Measurements from ENCODE around the gene ST3GAL5.

DNA sequence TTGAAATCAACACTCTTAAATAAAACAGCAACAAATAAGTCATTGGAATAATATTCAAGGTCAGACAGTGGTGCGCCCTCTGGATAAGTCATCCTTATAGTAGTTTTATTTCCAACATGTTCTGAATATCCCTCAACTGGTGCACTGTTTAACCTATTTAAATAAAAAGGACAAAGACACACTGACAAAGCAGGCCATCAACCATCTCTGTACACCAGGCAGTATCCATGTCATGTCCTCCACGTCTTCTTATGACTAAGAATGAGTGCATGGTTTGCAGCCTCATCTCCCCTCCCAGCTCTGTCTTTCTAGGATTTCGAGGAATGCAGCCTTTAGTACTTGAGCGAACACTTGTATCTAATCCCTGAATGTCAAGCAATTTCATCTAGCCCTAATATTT, 42.4 kb downstream of the ST3GAL5 start:
- TF ChIP-seq POLR2A (IDR thresholded peaks at IDR 0.05) (no peak), CTCF (IDR thresholded peaks at IDR 0.05) (no peak), EP300 (IDR thresholded peaks at IDR 0.05) (no peak)
